Upper lobe of left lung (tissue), 6 donors: Measurements from ENCODE around the gene KCNS3. TPM values are rescaled to one million over a fixed set of nuclear protein-coding genes. Genes with fewer than 3 reads are reported as not detected.
"Not testable (repeated sequence)": the region's sequence is repeated elsewhere in the genome, so short reads cannot be mapped to it uniquely, and the experiment has no call there.

Source experiments
- ATAC-seq, 2 donors: fragments of 200-7000 bp; cut with Tn5 transposase; one replicate each; pipeline ENCODE4 v1.9.1; 2022; ENCODE audit warnings: mild to moderate bottlenecking in 2 of 2, moderate library complexity in 2 of 2; ENCODE audit not compliant: low FRiP score in 2 of 2
- DNase-seq, 2 donors: peaks; one replicate each; pipeline ENCODE4 v3.0.0-alpha.2; 2019 to 2020
- H3K27ac ChIP-seq, 4 donors: fragments of 200-600 bp; sonication (generic); one replicate each; pipeline ENCODE4 v1.5.1; 2016 to 2019
- H3K27me3 ChIP-seq, 4 donors: fragments of 200-600 bp; sonication (generic); one replicate each; pipeline ENCODE4 v1.5.1; 2017 to 2019
- H3K36me3 ChIP-seq, 4 donors: fragments of 200-600 bp; sonication (generic); one replicate each; pipeline ENCODE4 v1.5.1; 2016 to 2019
- H3K4me1 ChIP-seq, 4 donors: fragments of 200-600 bp; sonication (generic); one replicate each; pipeline ENCODE4 v1.5.1; 2018 to 2019
- H3K4me3 ChIP-seq, 4 donors: fragments of 200-600 bp; sonication (generic); one replicate each; pipeline ENCODE4 v1.5.1; 2017 to 2019; ENCODE audit warnings: mild to moderate bottlenecking in 2 of 4, moderate library complexity in 1 of 4
- H3K9me3 ChIP-seq, 4 donors: fragments of 200-600 bp; sonication (generic); one replicate each; pipeline ENCODE4 v1.5.1; 2018 to 2019
- EP300 ChIP-seq, 4 donors: sonication (generic); formaldehyde crosslinking; IDR thresholded peaks; one replicate each; pipeline ENCODE4 v1.5.1; 2017; ENCODE audit warnings: antibody characterized with exemption in 4 of 4, control low read depth in 2 of 4
- POLR2A ChIP-seq, 4 donors: fragments of 450-650 bp; IDR thresholded peaks; one replicate each; pipeline ENCODE4 v1.5.1; 2016 to 2017; ENCODE audit warnings: antibody characterized with exemption in 4 of 4, mild to moderate bottlenecking in 2 of 4
- POLR2AphosphoS5 ChIP-seq, 2 donors: sonication (generic); formaldehyde crosslinking; IDR thresholded peaks; one replicate each; pipeline ENCODE4 v1.5.1; 2017; ENCODE audit warnings: antibody characterized with exemption in 2 of 2
- WGBS, 2 donors: methylation state at CpG; one replicate each; pipeline ENCODE4 v1.1.5; 2017 to 2018; 5-methylcytosine and 5-hydroxymethylcytosine counted together
- total RNA-seq, 6 donors: library from RNA; depleted of rRNA in 4 of 6; stranded (reverse); fragments of >200 nt in 4 of 6; gene quantifications; one replicate each; pipeline versions ENCODE4 v1.1.0 to v1.2.1, GENCODE V29; 2016 to 2021
- TF ChIP-seq, protein P1 (sequence below), 6 experiments: fragments of 450-650 bp in 4 of 6; fragments of 200-600 bp in 2 of 6; sonication (generic) in 2 of 6; IDR thresholded peaks; one replicate each; pipeline ENCODE4 v1.5.1; 2016 to 2019; ENCODE audit warnings: antibody characterized with exemption in 6 of 6
- donor health status: DM: no; HTN: no; CAD: no; lungs with moderate emphysema.
- donor health status: DM: no; HTN: yes; CAD: no; lungs with severe emphysema.

Gene KCNS3
- total RNA-seq, 6 donors from 2014 or later: 34.2 to 110 (median 48.8) TPM

DNA sequence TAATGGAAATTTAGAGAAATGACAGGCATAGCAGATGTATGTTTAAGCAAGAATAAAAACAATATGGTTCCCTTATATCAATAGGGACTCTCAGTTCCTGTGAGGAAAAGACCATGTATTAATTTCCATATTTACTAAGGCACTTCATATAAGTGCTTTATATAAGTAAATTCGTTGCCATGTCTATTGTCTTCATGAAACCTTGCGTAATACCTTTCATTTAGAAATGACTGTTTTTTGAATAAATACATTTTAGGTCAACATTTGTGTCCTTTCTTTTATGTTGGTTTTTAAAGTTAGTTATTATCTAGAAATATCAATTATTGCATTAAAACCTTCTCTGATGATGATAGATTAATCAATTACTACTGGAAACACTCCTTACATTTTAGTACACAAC is 83.3 kb downstream of the KCNS3 start:
- H3K27ac ChIP-seq: no peak overlapping the region
- no peaks in the 10 kb centered on the region for H3K27me3 ChIP-seq
- ATAC-seq (no peak), DNase-seq (no peak)
- no peak overlapping the region for H3K4me3 ChIP-seq
- H3K9me3 ChIP-seq: no peaks in the 10 kb centered on the region
- WGBS, 2 donors: 65 to 83% methylated on average over 2 of the region's 2 CpGs
- TF ChIP-seq, protein P1, sequence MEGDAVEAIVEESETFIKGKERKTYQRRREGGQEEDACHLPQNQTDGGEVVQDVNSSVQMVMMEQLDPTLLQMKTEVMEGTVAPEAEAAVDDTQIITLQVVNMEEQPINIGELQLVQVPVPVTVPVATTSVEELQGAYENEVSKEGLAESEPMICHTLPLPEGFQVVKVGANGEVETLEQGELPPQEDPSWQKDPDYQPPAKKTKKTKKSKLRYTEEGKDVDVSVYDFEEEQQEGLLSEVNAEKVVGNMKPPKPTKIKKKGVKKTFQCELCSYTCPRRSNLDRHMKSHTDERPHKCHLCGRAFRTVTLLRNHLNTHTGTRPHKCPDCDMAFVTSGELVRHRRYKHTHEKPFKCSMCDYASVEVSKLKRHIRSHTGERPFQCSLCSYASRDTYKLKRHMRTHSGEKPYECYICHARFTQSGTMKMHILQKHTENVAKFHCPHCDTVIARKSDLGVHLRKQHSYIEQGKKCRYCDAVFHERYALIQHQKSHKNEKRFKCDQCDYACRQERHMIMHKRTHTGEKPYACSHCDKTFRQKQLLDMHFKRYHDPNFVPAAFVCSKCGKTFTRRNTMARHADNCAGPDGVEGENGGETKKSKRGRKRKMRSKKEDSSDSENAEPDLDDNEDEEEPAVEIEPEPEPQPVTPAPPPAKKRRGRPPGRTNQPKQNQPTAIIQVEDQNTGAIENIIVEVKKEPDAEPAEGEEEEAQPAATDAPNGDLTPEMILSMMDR (IDR thresholded peaks at IDR 0.05): no peak
- TF ChIP-seq EP300 (IDR thresholded peaks at IDR 0.05) (no peak), POLR2A (IDR thresholded peaks at IDR 0.05) (no peak), POLR2AphosphoS5 (IDR thresholded peaks at IDR 0.05) (no peak)
- no peaks in the 10 kb centered on the region for H3K36me3 ChIP-seq
- no peaks in the 10 kb centered on the region for H3K4me1 ChIP-seq

DNA sequence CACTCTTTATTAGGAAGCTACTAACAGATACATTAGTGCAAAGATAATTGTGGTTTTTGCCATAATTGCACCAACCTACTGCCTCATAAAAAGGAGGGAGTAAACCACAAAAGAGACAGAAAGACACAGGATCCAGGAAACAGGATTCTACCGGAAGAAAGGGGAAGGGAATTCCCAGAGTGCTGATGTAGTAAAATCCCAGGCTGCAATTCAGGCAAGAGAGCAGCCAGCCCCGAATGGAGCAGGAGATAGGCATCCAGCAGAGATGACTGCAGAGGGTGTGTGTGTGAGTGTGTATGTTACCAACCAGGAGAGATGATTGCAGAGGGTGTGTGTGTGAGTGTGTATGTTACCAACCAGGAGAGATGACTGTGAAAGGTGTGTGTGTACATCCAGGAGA is 84.4 kb downstream of the KCNS3 start:
- DNase-seq (no peak), ATAC-seq (no peak)
- Histone ChIP-seq H3K27ac (no peak overlapping the region), H3K4me1 (no peaks in the 10 kb centered on the region), H3K4me3 (no peak overlapping the region), H3K9me3 (no peaks in the 10 kb centered on the region), H3K27me3 (no peaks in the 10 kb centered on the region), H3K36me3 (no peaks in the 10 kb centered on the region)
- 7 to 9% methylated on average over 2 of the region's 2 CpGs for WGBS, 2 donors
- TF ChIP-seq, protein P1 (IDR thresholded peaks at IDR 0.05): no peak

DNA sequence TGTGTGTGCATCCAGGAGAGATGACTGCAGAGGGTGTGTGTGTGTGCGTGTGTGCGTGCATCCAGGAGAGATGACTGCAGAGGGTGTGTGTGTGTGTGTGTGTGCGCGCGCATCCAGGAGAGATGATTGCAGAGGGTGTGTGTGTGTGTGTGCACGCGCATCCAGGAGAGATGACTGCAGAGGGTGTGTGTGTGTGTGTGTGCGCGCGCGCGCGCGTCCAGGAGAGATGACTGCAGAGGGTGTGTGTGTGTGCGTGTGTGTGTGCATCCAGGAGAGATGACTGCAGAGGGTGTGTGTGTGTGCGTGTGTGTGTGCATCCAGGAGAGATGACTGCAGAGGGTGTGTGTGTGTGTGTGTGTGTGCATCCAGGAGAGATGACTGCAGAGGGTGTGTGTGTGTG is 85.1 kb downstream of the KCNS3 start:
- not testable (repeated sequence) for H3K4me1 ChIP-seq, H3K36me3 ChIP-seq, H3K27me3 ChIP-seq, H3K9me3 ChIP-seq, H3K27ac ChIP-seq, H3K4me3 ChIP-seq, ATAC-seq
- DNase-seq: peak in 1 of 2 donors; percentile 51
- WGBS, 2 donors: 94 to 100% methylated on average over 11 to 15 of the region's 16 CpGs

DNA sequence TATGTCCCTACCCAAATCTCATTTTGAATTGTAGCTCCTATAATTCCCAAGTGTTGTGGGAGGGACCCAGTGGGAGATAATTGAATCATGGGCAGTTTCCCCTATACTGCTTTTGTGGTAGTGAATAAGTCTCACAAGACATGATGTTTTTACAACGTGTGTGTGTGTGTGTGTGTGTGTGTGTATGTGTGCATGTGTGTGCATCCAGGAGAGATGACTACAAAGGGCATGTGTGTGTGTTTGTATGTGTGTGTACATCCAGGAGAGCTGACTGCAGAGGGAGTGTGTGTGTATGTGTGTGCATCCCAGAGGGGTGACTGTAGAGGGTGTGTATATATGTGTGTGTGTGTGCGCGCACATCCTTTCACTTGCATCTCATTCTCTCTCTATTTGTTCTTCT is 86.7 kb downstream of the KCNS3 start:
- TF ChIP-seq POLR2AphosphoS5 (IDR thresholded peaks at IDR 0.05): no peak
- TF ChIP-seq POLR2A (IDR thresholded peaks at IDR 0.05): no peak
- TF ChIP-seq, protein P1 (IDR thresholded peaks at IDR 0.05): no peak
- no peak for TF ChIP-seq EP300 (IDR thresholded peaks at IDR 0.05)
- no peak overlapping the region for H3K4me3 ChIP-seq
- no peaks in the 10 kb centered on the region for H3K36me3 ChIP-seq
- no peaks in the 10 kb centered on the region for H3K9me3 ChIP-seq
- no peaks in the 10 kb centered on the region for H3K4me1 ChIP-seq
- ATAC-seq: no peak
- no peak for DNase-seq
- H3K27me3 ChIP-seq: no peaks in the 10 kb centered on the region
- 81 to 86% methylated on average over 3 of the region's 3 CpGs for WGBS, 2 donors
- H3K27ac ChIP-seq: no peak overlapping the region

DNA sequence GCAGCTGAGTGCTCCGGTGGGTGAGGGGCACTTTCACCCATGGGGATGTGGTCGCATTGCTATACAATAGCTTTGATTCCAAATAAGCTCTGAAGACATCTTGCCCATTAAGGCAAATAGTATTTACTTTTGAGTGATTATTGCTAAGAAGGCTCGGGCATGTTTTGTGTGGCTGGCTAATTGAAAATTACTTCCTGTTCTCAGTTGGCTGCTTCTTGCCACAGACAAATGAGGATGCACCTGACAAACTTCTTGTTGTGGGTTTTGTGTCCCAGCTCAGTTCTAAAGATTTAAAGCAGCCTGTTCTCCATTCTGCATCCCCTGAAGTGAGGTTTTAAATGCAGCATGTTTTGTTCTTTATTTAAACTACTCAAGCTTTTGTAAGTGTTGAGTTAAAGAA is 88.3 kb downstream of the KCNS3 start:
- DNase-seq: no peak
- no peak for ATAC-seq
- no peaks in the 10 kb centered on the region for H3K9me3 ChIP-seq
- TF ChIP-seq EP300 (IDR thresholded peaks at IDR 0.05) (no peak), POLR2AphosphoS5 (IDR thresholded peaks at IDR 0.05) (no peak), POLR2A (IDR thresholded peaks at IDR 0.05) (no peak)
- TF ChIP-seq, protein P1 (IDR thresholded peaks at IDR 0.05): no peak
- no peaks in the 10 kb centered on the region for H3K4me1 ChIP-seq
- no peaks in the 10 kb centered on the region for H3K27me3 ChIP-seq
- H3K4me3 ChIP-seq: no peak overlapping the region
- WGBS, 2 donors: 48 to 57% methylated on average over 3 of the region's 3 CpGs
- H3K27ac ChIP-seq: no peak overlapping the region
- no peaks in the 10 kb centered on the region for H3K36me3 ChIP-seq
